Measurements from ENCODE around the gene NFIA. TPM values are rescaled to one million over a fixed set of nuclear protein-coding genes. Genes with fewer than 3 reads are reported as not detected.

NFIA gene
- total RNA-seq, 1 donor from 2014 or later = 49.4 TPM

DNA sequence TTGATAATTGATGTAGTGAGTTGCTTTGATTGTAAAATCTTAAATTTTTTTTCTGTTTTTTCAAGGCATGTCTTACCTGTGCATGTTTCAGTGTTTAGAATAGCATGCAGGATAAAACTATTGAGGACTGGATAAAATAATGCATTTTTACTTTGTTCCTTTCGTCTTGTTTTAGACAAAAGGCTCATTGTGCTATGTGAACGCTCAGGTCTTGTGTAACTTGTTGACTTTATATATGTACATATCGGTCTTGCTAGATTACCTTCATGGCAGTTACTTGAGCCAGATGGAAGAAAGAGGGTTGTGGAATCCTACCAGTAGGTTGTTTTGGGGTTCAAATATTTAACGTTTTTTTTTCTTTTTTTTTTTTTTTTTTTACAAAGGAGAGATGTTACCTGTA, 7.0 kb downstream of the NFIA start:
- H3K9me3 Mint-ChIP-seq = no peaks in the 10 kb centered on the region
- H3K4me1 Mint-ChIP-seq (ENCODE audit: unreplicated experiment) = peaks cover 42% of the 10 kb centered on the region
- H3K36me3 Mint-ChIP-seq = peaks cover 23% of the 10 kb centered on the region
- H3K27me3 Mint-ChIP-seq = peaks cover 76% of the 10 kb centered on the region
- H3K27ac Mint-ChIP-seq = no peak overlapping the region
- TF ChIP-seq, protein P1, sequence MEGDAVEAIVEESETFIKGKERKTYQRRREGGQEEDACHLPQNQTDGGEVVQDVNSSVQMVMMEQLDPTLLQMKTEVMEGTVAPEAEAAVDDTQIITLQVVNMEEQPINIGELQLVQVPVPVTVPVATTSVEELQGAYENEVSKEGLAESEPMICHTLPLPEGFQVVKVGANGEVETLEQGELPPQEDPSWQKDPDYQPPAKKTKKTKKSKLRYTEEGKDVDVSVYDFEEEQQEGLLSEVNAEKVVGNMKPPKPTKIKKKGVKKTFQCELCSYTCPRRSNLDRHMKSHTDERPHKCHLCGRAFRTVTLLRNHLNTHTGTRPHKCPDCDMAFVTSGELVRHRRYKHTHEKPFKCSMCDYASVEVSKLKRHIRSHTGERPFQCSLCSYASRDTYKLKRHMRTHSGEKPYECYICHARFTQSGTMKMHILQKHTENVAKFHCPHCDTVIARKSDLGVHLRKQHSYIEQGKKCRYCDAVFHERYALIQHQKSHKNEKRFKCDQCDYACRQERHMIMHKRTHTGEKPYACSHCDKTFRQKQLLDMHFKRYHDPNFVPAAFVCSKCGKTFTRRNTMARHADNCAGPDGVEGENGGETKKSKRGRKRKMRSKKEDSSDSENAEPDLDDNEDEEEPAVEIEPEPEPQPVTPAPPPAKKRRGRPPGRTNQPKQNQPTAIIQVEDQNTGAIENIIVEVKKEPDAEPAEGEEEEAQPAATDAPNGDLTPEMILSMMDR (conservative IDR thresholded peaks at IDR 0.05) = no peak
- H3K4me3 Mint-ChIP-seq = no peak overlapping the region
- no peak for DNase-seq (ENCODE audit: extremely low spot score, unreplicated experiment)

DNA sequence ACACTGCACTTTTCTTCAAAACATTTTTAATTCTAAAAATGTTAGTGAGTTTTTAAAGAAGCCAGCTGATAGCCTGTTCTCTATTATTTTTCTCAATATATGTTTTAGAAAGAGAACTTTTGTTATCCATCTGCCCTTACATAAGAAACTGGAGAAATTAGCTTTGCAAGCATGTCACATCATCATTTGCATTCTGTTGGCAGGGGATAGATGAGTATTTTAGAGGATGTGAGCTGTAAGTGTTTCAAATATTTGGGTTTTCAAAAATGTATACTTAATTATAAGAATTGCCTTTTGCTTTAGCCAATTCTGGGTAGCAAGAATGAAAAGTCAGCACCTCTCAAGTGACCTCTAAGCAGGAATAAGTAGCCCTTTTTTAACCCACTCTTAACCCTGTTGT, 7.4 kb downstream of the NFIA start:
- Mint-ChIP-seq H3K4me1 (ENCODE audit: unreplicated experiment) (peaks cover 45% of the 10 kb centered on the region), H3K9me3 (no peaks in the 10 kb centered on the region), H3K36me3 (peaks cover 23% of the 10 kb centered on the region), H3K27ac (no peak overlapping the region), H3K4me3 (no peak overlapping the region), H3K27me3 (peaks cover 77% of the 10 kb centered on the region)
- TF ChIP-seq, protein P1 (conservative IDR thresholded peaks at IDR 0.05) = no peak
- DNase-seq (ENCODE audit: extremely low spot score, unreplicated experiment) = no peak

DNA sequence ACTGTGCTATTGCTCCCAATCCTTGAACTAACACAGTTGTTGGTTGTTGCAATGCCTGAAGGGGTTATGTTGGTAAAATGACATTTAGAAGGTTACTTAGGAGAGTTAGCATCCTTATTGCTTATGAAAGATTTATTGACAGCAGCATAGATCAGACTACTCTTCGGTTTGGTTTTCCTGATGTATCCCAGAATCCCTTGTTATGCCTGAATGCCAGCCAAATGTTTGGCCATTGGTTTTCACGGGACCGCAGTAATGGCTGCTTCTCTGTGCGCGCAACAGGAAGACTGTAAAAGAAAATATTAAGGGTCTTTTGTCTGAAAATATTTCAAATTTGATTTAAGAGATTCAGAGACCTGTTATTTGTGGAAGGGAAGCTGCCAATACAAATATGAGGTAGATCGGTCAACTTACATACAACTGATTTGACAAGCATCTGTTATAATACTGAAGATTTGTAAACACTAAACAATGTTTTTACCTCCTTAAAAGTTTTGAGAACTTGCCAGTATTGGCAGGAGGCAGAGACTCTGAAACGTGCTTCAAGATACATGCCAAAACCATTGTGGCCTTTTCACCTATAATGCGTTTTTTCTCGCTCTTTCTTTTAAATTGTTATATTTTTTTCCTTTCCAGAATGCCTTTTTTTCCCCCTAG, 8.3 kb downstream of the NFIA start:
- Mint-ChIP-seq H3K27me3 (peaks cover 75% of the 10 kb centered on the region), H3K9me3 (no peaks in the 10 kb centered on the region), H3K36me3 (peaks cover 30% of the 10 kb centered on the region), H3K27ac (no peak overlapping the region), H3K4me1 (ENCODE audit: unreplicated experiment) (peaks cover 42% of the 10 kb centered on the region), H3K4me3 (no peak overlapping the region)
- TF ChIP-seq, protein P1 (conservative IDR thresholded peaks at IDR 0.05) = no peak
- DNase-seq (ENCODE audit: extremely low spot score, unreplicated experiment) = no peak

DNA sequence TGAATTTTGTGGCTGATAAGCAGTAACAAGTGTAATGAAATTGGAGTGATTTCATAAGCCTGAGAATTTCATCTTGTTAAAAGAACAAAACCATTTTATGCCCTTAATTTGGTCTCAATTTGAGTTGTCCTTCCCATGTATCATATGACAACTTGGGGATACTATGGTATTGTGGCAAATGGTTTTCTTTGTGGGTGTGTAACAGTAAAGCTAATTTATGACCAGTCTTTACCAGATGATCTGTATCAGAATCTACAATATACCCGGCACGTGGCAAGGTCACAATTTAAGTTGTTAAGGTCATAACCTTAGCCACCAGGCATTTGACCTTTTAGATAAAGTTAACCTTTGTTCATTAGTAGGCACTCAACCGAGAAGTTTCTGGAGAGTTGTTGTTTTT, 9.1 kb downstream of the NFIA start:
- H3K27me3 Mint-ChIP-seq = peaks cover 69% of the 10 kb centered on the region
- H3K4me3 Mint-ChIP-seq = no peak overlapping the region
- no peak overlapping the region for H3K27ac Mint-ChIP-seq
- peaks cover 30% of the 10 kb centered on the region for H3K36me3 Mint-ChIP-seq
- no peak for DNase-seq (ENCODE audit: extremely low spot score, unreplicated experiment)
- TF ChIP-seq, protein P1 (conservative IDR thresholded peaks at IDR 0.05) = no peak
- no peaks in the 10 kb centered on the region for H3K9me3 Mint-ChIP-seq
- H3K4me1 Mint-ChIP-seq (ENCODE audit: unreplicated experiment) = peaks cover 36% of the 10 kb centered on the region

DNA sequence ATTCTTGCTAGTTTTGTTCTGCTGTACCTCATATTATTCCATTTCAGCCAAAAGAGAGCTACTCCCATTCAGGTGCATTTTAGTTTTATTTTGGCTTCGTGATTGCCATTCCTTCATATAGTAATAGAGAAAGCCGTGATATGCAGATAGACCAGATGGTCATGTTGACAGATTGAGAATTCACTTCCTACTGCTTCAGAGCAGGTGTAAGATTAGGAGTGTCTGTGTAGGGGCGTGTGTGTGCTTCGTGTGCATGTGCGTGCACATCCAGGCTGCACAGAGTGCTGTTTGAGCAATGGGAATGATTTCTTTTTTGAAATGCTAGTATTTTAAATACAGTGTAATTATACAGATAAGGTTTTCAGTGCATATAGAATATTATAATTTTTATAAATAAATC, 10.3 kb downstream of the NFIA start:
- DNase-seq (ENCODE audit: extremely low spot score, unreplicated experiment) = no peak
- Mint-ChIP-seq H3K27ac (no peak overlapping the region), H3K27me3 (peaks cover 66% of the 10 kb centered on the region), H3K4me3 (peak overlapping the region; percentile 23), H3K36me3 (peaks cover 35% of the 10 kb centered on the region), H3K9me3 (no peaks in the 10 kb centered on the region), H3K4me1 (ENCODE audit: unreplicated experiment) (peaks cover 42% of the 10 kb centered on the region)
- TF ChIP-seq, protein P1 (conservative IDR thresholded peaks at IDR 0.05) = no peak

All from type B pancreatic cell (in vitro differentiated cells).